ENCODE results near the gene OR52B2. TPM values are rescaled to one million over a fixed set of nuclear protein-coding genes. Genes with fewer than 3 reads are reported as not detected.

OR52B2 gene
- total and polyA plus RNA-seq, 2 of the 8 experiments (the other 6 are each of a cell fraction or from before 2014, with no cell fraction given): 0.15 TPM; not detected in 1

DNA sequence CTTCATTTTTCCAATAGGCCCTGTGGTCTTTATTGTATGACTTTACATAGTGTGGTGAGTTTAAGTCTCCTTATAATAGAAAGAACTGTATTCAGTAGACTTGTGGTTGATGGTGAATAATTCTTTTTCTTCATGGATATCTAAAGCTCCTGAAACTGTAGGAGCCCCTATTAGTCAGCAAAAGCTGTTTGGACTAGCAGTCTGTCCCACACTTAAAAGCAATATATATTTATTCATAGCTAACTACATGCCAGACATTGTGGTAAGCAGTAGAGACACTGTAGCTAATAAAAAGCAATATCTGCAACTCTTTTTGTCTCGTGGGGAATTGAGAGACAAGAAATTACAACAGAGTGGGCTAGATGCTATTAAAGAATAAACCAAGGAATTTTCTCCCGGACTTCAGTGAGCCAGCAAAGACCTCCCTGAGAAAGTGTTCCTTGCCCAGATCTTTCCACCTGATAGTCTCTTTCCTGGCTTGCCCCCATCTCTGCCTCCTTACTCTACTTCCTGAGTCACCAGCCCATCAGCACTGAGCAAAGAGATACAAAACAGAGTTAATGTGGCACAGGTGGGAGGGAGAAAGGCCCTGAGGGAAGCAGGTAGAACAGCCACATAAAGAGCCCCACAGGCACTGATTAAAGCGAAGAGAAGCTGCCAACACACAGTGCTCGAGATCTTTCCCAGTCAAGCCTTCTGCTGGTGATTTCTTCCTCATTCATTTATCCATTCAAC is 27.5 kb upstream of the OR52B2 start (continued):
- TF ChIP-seq BCL11A (IDR thresholded peaks at IDR 0.05; ENCODE audit: low read depth in 2 of 2, low read length in 2 of 2) (no peak), CBX5 (IDR thresholded peaks at IDR 0.05; ENCODE audit: low read depth, low read length) (no peak), JUND (IDR thresholded peaks at IDR 0.05; ENCODE audit: low read length) (no peak), HDAC2 (IDR thresholded peaks at IDR 0.05; ENCODE audit: borderline replicate concordance in 1 of 2, low read depth in 2 of 2, low read length in 2 of 2) (no peak)
- TF ChIP-seq, protein P1, sequence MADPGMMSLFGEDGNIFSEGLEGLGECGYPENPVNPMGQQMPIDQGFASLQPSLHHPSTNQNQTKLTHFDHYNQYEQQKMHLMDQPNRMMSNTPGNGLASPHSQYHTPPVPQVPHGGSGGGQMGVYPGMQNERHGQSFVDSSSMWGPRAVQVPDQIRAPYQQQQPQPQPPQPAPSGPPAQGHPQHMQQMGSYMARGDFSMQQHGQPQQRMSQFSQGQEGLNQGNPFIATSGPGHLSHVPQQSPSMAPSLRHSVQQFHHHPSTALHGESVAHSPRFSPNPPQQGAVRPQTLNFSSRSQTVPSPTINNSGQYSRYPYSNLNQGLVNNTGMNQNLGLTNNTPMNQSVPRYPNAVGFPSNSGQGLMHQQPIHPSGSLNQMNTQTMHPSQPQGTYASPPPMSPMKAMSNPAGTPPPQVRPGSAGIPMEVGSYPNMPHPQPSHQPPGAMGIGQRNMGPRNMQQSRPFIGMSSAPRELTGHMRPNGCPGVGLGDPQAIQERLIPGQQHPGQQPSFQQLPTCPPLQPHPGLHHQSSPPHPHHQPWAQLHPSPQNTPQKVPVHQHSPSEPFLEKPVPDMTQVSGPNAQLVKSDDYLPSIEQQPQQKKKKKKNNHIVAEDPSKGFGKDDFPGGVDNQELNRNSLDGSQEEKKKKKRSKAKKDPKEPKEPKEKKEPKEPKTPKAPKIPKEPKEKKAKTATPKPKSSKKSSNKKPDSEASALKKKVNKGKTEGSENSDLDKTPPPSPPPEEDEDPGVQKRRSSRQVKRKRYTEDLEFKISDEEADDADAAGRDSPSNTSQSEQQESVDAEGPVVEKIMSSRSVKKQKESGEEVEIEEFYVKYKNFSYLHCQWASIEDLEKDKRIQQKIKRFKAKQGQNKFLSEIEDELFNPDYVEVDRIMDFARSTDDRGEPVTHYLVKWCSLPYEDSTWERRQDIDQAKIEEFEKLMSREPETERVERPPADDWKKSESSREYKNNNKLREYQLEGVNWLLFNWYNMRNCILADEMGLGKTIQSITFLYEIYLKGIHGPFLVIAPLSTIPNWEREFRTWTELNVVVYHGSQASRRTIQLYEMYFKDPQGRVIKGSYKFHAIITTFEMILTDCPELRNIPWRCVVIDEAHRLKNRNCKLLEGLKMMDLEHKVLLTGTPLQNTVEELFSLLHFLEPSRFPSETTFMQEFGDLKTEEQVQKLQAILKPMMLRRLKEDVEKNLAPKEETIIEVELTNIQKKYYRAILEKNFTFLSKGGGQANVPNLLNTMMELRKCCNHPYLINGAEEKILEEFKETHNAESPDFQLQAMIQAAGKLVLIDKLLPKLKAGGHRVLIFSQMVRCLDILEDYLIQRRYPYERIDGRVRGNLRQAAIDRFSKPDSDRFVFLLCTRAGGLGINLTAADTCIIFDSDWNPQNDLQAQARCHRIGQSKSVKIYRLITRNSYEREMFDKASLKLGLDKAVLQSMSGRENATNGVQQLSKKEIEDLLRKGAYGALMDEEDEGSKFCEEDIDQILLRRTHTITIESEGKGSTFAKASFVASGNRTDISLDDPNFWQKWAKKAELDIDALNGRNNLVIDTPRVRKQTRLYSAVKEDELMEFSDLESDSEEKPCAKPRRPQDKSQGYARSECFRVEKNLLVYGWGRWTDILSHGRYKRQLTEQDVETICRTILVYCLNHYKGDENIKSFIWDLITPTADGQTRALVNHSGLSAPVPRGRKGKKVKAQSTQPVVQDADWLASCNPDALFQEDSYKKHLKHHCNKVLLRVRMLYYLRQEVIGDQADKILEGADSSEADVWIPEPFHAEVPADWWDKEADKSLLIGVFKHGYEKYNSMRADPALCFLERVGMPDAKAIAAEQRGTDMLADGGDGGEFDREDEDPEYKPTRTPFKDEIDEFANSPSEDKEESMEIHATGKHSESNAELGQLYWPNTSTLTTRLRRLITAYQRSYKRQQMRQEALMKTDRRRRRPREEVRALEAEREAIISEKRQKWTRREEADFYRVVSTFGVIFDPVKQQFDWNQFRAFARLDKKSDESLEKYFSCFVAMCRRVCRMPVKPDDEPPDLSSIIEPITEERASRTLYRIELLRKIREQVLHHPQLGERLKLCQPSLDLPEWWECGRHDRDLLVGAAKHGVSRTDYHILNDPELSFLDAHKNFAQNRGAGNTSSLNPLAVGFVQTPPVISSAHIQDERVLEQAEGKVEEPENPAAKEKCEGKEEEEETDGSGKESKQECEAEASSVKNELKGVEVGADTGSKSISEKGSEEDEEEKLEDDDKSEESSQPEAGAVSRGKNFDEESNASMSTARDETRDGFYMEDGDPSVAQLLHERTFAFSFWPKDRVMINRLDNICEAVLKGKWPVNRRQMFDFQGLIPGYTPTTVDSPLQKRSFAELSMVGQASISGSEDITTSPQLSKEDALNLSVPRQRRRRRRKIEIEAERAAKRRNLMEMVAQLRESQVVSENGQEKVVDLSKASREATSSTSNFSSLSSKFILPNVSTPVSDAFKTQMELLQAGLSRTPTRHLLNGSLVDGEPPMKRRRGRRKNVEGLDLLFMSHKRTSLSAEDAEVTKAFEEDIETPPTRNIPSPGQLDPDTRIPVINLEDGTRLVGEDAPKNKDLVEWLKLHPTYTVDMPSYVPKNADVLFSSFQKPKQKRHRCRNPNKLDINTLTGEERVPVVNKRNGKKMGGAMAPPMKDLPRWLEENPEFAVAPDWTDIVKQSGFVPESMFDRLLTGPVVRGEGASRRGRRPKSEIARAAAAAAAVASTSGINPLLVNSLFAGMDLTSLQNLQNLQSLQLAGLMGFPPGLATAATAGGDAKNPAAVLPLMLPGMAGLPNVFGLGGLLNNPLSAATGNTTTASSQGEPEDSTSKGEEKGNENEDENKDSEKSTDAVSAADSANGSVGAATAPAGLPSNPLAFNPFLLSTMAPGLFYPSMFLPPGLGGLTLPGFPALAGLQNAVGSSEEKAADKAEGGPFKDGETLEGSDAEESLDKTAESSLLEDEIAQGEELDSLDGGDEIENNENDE (IDR thresholded peaks at IDR 0.05; ENCODE audit: insufficient replicate concordance, low read length): no peak
- TF ChIP-seq, protein P2, sequence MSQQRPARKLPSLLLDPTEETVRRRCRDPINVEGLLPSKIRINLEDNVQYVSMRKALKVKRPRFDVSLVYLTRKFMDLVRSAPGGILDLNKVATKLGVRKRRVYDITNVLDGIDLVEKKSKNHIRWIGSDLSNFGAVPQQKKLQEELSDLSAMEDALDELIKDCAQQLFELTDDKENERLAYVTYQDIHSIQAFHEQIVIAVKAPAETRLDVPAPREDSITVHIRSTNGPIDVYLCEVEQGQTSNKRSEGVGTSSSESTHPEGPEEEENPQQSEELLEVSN (IDR thresholded peaks at IDR 0.05): no peak
